Ascending aorta (tissue), 2 donors: Measurements from ENCODE around the gene MCEMP1. TPM values are rescaled to one million over a fixed set of nuclear protein-coding genes. Genes with fewer than 3 reads are reported as not detected.

ENCODE experiments used
- DNase-seq, 2 donors: peaks; one replicate each; pipeline ENCODE4 v3.0.0-alpha.2; 2019; ENCODE audit warnings: low spot score in 2 of 2
- H3K27ac ChIP-seq, 2 donors: fragments of 200-600 bp; sonication (generic); one replicate each; pipeline ENCODE4 v1.5.1; 2016 to 2017; ENCODE audit warnings: mild to moderate bottlenecking in 1 of 2
- H3K27me3 ChIP-seq: fragments of 200-600 bp; sonication (generic); one replicate; pipeline ENCODE4 v1.5.1; 2017
- H3K36me3 ChIP-seq, 2 donors: fragments of 200-600 bp; sonication (generic); one replicate each; pipeline ENCODE4 v1.5.1; 2016
- H3K4me1 ChIP-seq, 2 donors: fragments of 200-600 bp; sonication (generic); one replicate each; pipeline ENCODE4 v1.5.1; 2016 to 2017; ENCODE audit warnings: mild to moderate bottlenecking in 1 of 2
- H3K4me3 ChIP-seq, 2 donors: fragments of 200-600 bp; sonication (generic); one replicate each; pipeline ENCODE4 v1.5.1; 2016 to 2017; ENCODE audit warnings: mild to moderate bottlenecking in 1 of 2
- H3K9me3 ChIP-seq, 2 donors: fragments of 200-600 bp; sonication (generic); one replicate each; pipeline ENCODE4 v1.5.1; 2016
- CTCF ChIP-seq, 3 experiments: fragments of 200-600 bp in 2 of 3; fragments of 450-650 bp in 1 of 3; sonication (generic) in 2 of 3; IDR thresholded peaks; one replicate each; pipeline ENCODE4 v1.5.1; 2016 to 2019; ENCODE audit warnings: antibody characterized with exemption in 3 of 3, mild to moderate bottlenecking in 1 of 3, moderate library complexity in 1 of 3
- intact Hi-C: fragments of 100-400 bp; cut with DNase I; formaldehyde crosslinking; loops from one replicate; pipeline ENCODE4 v1.15.1; 2023
- total RNA-seq: library from RNA; depleted of rRNA; stranded (reverse); fragments of >200 nt; gene quantifications from one replicate; pipeline ENCODE4 v1.1.0, GENCODE V29; 2016

The MCEMP1 gene
- total RNA-seq, 1 donor from 2014 or later: not detected

- peaks cover 4 to 11% of the 10 kb centered on the region in 2 donors for H3K4me1 ChIP-seq
- no peaks in the 10 kb centered on the region for H3K9me3 ChIP-seq
- no peak for TF ChIP-seq CTCF (IDR thresholded peaks at IDR 0.05)
- H3K36me3 ChIP-seq: peaks cover 26 to 28% of the 10 kb centered on the region in 2 donors
- no peak overlapping the region for H3K27ac ChIP-seq
- no peak for DNase-seq
- peak overlapping the region; percentile 98 to 99 for H3K4me3 ChIP-seq
- no peaks in the 10 kb centered on the region for H3K27me3 ChIP-seq
- intact Hi-C loops: loop anchor here (1.0 to 2.0 kb wide), 5 partner anchors 28 to 577 kb away; partner anchors contain the start of genes PET100 and XAB2
These were observed 3.1 kb downstream of the MCEMP1 start for GRCh38 chr19:7679771-7680605.

- DNase-seq: peak; percentile 42 to 91
- Histone ChIP-seq H3K4me1 (peaks cover 4 to 11% of the 10 kb centered on the region in 2 donors), H3K27me3 (no peaks in the 10 kb centered on the region), H3K27ac (peak within 1 kb of the TSS; percentile 77 to 81), H3K36me3 (peaks cover 28 to 33% of the 10 kb centered on the region in 2 donors), H3K9me3 (no peaks in the 10 kb centered on the region), H3K4me3 (peak within 1 kb of the TSS; percentile 98 to 99)
- intact Hi-C loops: loop anchor here (1.0 to 2.0 kb wide), 5 partner anchors 28 to 578 kb away; partner anchors contain the start of genes PET100 and XAB2
- peak; percentile 55 to 97 (median 73) for TF ChIP-seq CTCF (IDR thresholded peaks at IDR 0.05)
These were observed 3.9 kb downstream of the MCEMP1 start, which contains the start of gene TRAPPC5 for GRCh38 chr19:7680606-7681339. TRAPPC5 (plus strand) TSS chr19:7680833; CDS start chr19:7682254, 1,421 bp downstream.

DNA sequence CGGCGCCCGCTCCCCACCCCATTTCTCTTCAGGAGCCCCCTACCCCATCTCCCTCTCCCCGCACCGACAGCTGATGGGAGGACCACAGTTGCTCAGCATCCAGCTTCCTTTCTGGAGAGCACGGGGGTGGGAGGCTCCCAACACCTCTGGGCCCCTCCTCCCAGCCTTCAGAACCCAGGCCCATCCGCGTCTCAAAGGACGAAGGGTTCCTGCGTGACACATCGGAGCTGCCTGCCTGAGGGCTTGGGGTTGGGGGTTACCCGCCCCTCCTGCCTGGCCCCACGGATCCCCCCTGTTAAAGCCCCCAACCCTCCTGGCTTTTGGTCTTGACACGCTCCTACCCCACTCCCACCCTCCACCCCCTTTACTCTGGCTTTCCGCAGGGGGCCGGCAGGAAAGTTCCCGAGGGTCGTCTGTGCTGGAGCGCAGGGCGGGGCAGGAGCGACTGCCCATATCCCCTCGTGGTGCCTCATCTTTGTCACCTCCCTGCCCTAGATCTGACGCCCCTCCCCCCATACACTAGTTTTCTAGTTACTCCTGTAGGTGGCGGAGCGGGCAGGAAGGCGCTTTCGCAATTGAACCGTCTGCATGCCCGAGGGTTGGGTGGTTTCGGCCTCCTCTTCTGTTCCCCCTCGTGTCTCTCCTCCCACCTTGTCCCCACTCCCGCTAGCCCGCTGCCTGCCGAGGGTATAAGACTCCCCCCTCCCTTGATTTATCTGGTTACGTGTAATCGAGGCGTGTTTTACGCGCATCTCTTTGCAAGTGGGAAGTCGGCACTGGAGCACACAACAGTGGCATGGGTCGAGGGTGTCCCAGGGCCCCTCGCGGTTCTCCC lies 4.7 kb downstream of the MCEMP1 start:
- H3K9me3 ChIP-seq: no peaks in the 10 kb centered on the region
- H3K27ac ChIP-seq: peak overlapping the region; percentile 77 to 81
- peaks cover 28 to 33% of the 10 kb centered on the region in 2 donors for H3K36me3 ChIP-seq
- intact Hi-C loops: loop anchor here (2.0 kb wide), 3 partner anchors 113 to 579 kb away; no protein-coding TSS in a partner anchor
- no peaks in the 10 kb centered on the region for H3K27me3 ChIP-seq
- peaks cover 4 to 11% of the 10 kb centered on the region in 2 donors for H3K4me1 ChIP-seq
- peak; percentile 33 to 53 (median 51) for TF ChIP-seq CTCF (IDR thresholded peaks at IDR 0.05)
- peak; percentile 39 to 87 for DNase-seq
- peak overlapping the region; percentile 98 to 99 for H3K4me3 ChIP-seq

DNA sequence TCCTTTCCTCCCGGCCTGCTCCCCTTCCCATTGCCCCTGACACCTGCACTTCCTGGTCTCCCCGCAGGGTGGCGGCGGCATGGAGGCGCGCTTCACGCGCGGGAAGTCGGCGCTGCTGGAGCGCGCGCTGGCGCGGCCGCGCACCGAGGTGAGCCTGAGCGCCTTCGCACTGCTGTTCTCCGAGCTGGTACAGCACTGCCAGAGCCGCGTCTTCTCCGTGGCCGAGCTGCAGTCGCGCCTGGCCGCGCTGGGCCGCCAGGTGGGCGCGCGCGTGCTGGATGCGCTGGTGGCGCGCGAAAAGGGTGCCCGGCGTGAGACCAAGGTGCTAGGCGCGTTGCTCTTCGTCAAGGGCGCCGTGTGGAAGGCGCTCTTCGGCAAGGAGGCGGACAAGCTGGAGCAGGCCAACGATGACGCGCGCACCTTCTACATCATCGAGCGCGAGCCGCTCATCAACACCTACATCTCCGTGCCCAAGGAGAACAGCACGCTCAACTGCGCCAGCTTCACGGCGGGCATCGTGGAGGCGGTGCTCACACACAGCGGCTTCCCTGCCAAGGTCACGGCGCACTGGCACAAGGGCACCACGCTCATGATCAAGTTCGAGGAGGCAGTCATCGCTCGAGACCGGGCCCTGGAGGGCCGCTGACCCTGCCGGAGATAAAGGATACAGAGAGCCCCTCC lies 5.4 kb downstream of the MCEMP1 start:
- no peak for DNase-seq
- Histone ChIP-seq H3K36me3 (peaks cover 28 to 33% of the 10 kb centered on the region in 2 donors), H3K4me3 (peak overlapping the region; percentile 98 to 99), H3K4me1 (peaks cover 4 to 11% of the 10 kb centered on the region in 2 donors), H3K9me3 (no peaks in the 10 kb centered on the region), H3K27ac (no peak overlapping the region), H3K27me3 (no peaks in the 10 kb centered on the region)
- no peak for TF ChIP-seq CTCF (IDR thresholded peaks at IDR 0.05)
- intact Hi-C loops: no loop called here
